Naive B cell (primary cell): ENCODE data around the gene SRRM1. TPM values are rescaled to one million over a fixed set of nuclear protein-coding genes. Genes with fewer than 3 reads are reported as not detected.
"Not testable (repeated sequence)": the region's sequence is repeated elsewhere in the genome, so short reads cannot be mapped to it uniquely, and the experiment has no call there.

Source experiments
- ATAC-seq, 2 donors: fragments of 150-1000 bp; cut with Tn5 transposase; 2 replicates each; pipeline ENCODE4 v1.10.0; 2021; ENCODE audit warnings: low read depth in 2 of 2, mild to moderate bottlenecking in 2 of 2, moderate library complexity in 2 of 2
- DNase-seq: peaks from one replicate; pipeline ENCODE4 v3.0.0; 2022
- H3K27ac Mint-ChIP-seq, 6 donors: one replicate each; pipeline ENCODE4 v1.8.0; 2020 to 2022; ENCODE audit warnings: mild to moderate bottlenecking in 6 of 6, mixed read lengths in 6 of 6, moderate library complexity in 5 of 6, inconsistent platforms in 2 of 6
- H3K27me3 Mint-ChIP-seq, 3 donors: one replicate each; pipeline ENCODE4 v1.8.0; 2021 to 2022; ENCODE audit warnings: mixed read lengths in 3 of 3, mild to moderate bottlenecking in 1 of 3
- H3K36me3 Mint-ChIP-seq, 2 donors: one replicate each; pipeline ENCODE4 v1.8.0; 2020 to 2022; ENCODE audit warnings: mixed read lengths in 2 of 2, inconsistent platforms in 1 of 2, mild to moderate bottlenecking in 1 of 2
- H3K4me1 Mint-ChIP-seq, 3 donors: one replicate each; pipeline ENCODE4 v1.8.0; 2020 to 2022; ENCODE audit warnings: mixed read lengths in 3 of 3, inconsistent platforms in 1 of 3, mild to moderate bottlenecking in 1 of 3, moderate library complexity in 1 of 3
- H3K4me3 Mint-ChIP-seq, 8 donors: one replicate each; pipeline ENCODE4 v1.8.0; 2020 to 2022; ENCODE audit warnings: mild to moderate bottlenecking in 8 of 8, mixed read lengths in 8 of 8, moderate library complexity in 8 of 8, inconsistent platforms in 2 of 8
- H3K9me3 Mint-ChIP-seq, 7 donors: one replicate each; pipeline ENCODE4 v1.8.0; 2020 to 2022; ENCODE audit warnings: mixed read lengths in 7 of 7, mild to moderate bottlenecking in 5 of 7, inconsistent platforms in 2 of 7, moderate library complexity in 1 of 7
- polyA plus RNA-seq, 6 donors: library from polyadenylated mRNA; unstranded; fragments of 300-500 nt; fragmentation: Illumina TruSeq; gene quantifications; one replicate each; pipeline ENCODE4 v1.2.3, GENCODE V29; 2021; ENCODE audit warnings: low read depth in 6 of 6

SRRM1 gene
- polyA plus RNA-seq, 6 donors from 2014 or later: 74.8 to 251 (median 144) TPM

DNA sequence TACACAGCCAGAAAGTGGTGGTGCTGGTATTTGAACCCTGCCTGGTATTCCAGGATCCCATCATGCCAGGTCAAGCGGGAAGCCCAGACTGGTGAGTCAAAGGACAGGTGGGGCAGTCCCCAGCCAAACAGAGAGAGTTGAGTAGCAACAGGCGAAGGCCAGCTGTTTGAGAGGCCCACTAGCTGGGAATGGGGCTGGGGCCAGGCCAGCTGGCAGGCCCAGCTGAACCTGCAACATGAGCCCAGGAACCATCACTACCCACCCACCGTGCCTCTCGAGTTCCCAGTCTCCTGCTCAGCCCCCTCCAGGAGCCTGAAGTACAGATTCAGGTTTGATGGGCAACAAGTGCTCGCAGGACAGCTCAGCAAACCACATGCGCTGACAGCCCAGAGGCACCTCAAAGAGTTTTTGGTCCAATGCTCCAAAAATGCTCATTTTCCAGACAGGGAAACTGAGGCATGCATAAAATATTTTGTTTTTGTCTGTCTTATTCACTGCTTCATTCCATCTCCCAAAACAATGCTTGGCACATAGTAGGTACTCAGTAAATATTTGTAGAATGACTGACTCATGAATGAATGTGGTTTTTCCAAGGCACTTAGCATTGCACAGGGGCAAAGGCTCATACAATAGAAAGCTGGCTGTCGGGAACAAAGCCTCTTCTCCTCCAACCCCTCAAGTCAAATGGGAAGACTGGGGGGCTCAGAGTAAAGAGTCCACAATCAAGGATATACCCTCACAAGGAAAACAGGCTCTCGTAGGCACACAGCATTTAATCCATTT is 59.6 kb downstream of the SRRM1 start:
- Mint-ChIP-seq H3K4me1 (peaks cover 10 to 17% (median 14%) of the 10 kb centered on the region in 3 donors), H3K27me3 (no peaks in the 10 kb centered on the region), H3K4me3 (peak overlapping the region in 1 of 8 donors; percentile 56), H3K9me3 (peaks cover 0 to 2% (median 0%) of the 10 kb centered on the region in 7 donors), H3K27ac (peak overlapping the region in 1 of 6 donors; percentile 63), H3K36me3 (no peaks in the 10 kb centered on the region)
- no peak for ATAC-seq
- DNase-seq: no peak

GRCh38 chr1:24704411-24705259 is 61.5 kb downstream of the SRRM1 start:
- H3K4me1 Mint-ChIP-seq: peaks cover 14 to 18% (median 17%) of the 10 kb centered on the region in 3 donors
- no peaks in the 10 kb centered on the region for H3K27me3 Mint-ChIP-seq
- no peak for ATAC-seq
- H3K27ac Mint-ChIP-seq: peak overlapping the region in 2 of 6 donors; percentile 83 to 93
- H3K9me3 Mint-ChIP-seq: no peaks in the 10 kb centered on the region
- DNase-seq: no peak
- H3K4me3 Mint-ChIP-seq: peak overlapping the region in 6 of 8 donors; percentile 62 to 89 (median 77)
- H3K36me3 Mint-ChIP-seq: no peaks in the 10 kb centered on the region

- peak; percentile 88 to 96 for ATAC-seq
- DNase-seq: peak; percentile 37
- H3K27me3 Mint-ChIP-seq: no peaks in the 10 kb centered on the region
- H3K9me3 Mint-ChIP-seq: no peaks in the 10 kb centered on the region
- peak overlapping the region in 7 of 8 donors; percentile 62 to 89 (median 77) for H3K4me3 Mint-ChIP-seq
- peaks cover 14 to 18% (median 17%) of the 10 kb centered on the region in 3 donors for H3K4me1 Mint-ChIP-seq
- H3K27ac Mint-ChIP-seq: peak overlapping the region in 4 of 6 donors; percentile 54 to 93 (median 76)
- no peaks in the 10 kb centered on the region for H3K36me3 Mint-ChIP-seq
These were observed 62.4 kb downstream of the SRRM1 start for GRCh38 chr1:24705260-24706073.

GRCh38 chr1:24706074-24706389 is 62.9 kb downstream of the SRRM1 start:
- H3K27ac Mint-ChIP-seq: peak overlapping the region in 2 of 6 donors; percentile 54 to 59
- DNase-seq: not testable (repeated sequence)

DNA sequence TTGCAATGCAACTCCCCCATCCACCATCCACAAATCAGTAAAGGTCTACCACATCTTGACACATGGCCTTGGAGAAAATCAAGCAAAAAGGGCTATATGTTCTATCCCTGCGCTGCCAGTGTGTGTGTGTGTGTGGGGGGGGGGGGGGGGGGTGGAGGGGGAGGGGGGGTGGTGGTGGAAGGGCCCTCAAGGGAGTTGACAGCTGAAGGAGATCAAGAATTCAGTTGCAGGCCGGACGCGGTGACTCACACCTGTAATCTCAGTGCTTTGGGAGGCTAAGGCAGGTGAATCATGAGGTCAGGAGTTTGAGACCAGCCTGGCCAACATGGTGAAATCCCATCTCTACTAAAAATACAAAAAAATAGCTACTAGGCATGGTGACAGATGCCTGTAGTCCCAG is 64.6 kb downstream of the SRRM1 start:
- ATAC-seq: no peak
- no peak overlapping the region for H3K27ac Mint-ChIP-seq
- H3K4me3 Mint-ChIP-seq: no peak overlapping the region
- no peaks in the 10 kb centered on the region for H3K36me3 Mint-ChIP-seq
- no peaks in the 10 kb centered on the region for H3K27me3 Mint-ChIP-seq
- DNase-seq: no peak
- no peaks in the 10 kb centered on the region for H3K9me3 Mint-ChIP-seq
- H3K4me1 Mint-ChIP-seq: peaks cover 14 to 18% (median 17%) of the 10 kb centered on the region in 3 donors

More at GRCh38 chr1:24706074-24706389, 62.9 kb downstream of the SRRM1 start:
- H3K4me3 Mint-ChIP-seq: peak overlapping the region in 1 of 8 donors; percentile 62
- not testable (repeated sequence) for ATAC-seq, H3K27me3 Mint-ChIP-seq, H3K9me3 Mint-ChIP-seq, H3K36me3 Mint-ChIP-seq
- peaks cover 14 to 18% (median 17%) of the 10 kb centered on the region in 3 donors for H3K4me1 Mint-ChIP-seq

DNA sequence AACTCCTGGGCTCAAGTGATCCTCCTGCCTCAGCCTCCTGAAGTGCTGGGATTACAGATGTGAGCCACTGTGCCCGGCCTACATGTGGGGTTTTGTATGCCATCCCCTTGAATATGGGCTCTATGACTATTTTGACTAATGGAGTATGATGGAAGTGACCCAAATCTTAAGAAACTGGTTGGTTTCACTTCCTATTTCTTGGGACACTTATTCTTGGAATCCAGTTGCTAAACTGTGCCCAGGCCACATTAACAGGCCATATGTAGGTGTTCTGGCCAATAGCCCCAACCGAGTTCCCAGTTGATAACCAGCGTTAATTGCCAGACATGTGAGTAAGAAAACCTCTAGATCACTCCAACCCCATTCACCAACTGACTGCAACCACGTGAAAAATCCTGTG is 65.8 kb downstream of the SRRM1 start:
- no peaks in the 10 kb centered on the region for H3K27me3 Mint-ChIP-seq
- peak; percentile 42 to 48 for ATAC-seq
- no peak overlapping the region for H3K4me3 Mint-ChIP-seq
- H3K36me3 Mint-ChIP-seq: no peaks in the 10 kb centered on the region
- no peaks in the 10 kb centered on the region for H3K9me3 Mint-ChIP-seq
- peak overlapping the region in 2 of 6 donors; percentile 42 to 56 for H3K27ac Mint-ChIP-seq
- DNase-seq: no peak
- peaks cover 14 to 20% (median 18%) of the 10 kb centered on the region in 3 donors for H3K4me1 Mint-ChIP-seq

- no peaks in the 10 kb centered on the region for H3K27me3 Mint-ChIP-seq
- no peaks in the 10 kb centered on the region for H3K9me3 Mint-ChIP-seq
- ATAC-seq (no peak), DNase-seq (no peak)
- H3K4me1 Mint-ChIP-seq: peaks cover 14 to 18% (median 17%) of the 10 kb centered on the region in 3 donors
- no peaks in the 10 kb centered on the region for H3K36me3 Mint-ChIP-seq
- H3K27ac Mint-ChIP-seq: peak overlapping the region in 1 of 6 donors; percentile 56
- no peak overlapping the region for H3K4me3 Mint-ChIP-seq
These were observed 66.8 kb downstream of the SRRM1 start for GRCh38 chr1:24709791-24710441.

- H3K27ac Mint-ChIP-seq: no peak overlapping the region
- H3K36me3 Mint-ChIP-seq: no peaks in the 10 kb centered on the region
- ATAC-seq: no peak
- H3K4me1 Mint-ChIP-seq: peaks cover 4 to 12% (median 7%) of the 10 kb centered on the region in 3 donors
- H3K27me3 Mint-ChIP-seq: no peaks in the 10 kb centered on the region
- no peak for DNase-seq
- no peak overlapping the region for H3K4me3 Mint-ChIP-seq
- no peaks in the 10 kb centered on the region for H3K9me3 Mint-ChIP-seq
These were observed 68.2 kb downstream of the SRRM1 start for GRCh38 chr1:24711329-24711728.

DNA sequence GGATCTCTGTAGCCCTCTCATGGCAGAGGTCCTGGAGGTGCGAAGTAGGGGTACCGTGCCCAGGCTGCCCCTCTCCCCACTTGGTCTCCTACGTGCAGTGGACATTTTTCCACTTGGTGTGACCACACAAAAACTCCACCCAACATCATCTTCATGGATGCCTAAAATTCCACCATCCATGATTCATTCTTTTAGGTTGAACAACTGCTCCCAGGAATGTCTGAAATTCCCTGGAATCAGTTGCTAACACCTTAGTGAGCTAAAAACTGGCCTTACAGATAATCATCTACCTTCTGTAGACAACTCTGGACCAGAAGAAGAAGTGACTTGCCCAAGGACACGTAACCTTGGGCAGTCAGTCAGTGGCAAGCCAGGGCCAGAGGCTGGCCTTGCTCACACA is 70.1 kb downstream of the SRRM1 start:
- H3K4me1 Mint-ChIP-seq: peaks cover 4 to 9% (median 7%) of the 10 kb centered on the region in 3 donors
- no peaks in the 10 kb centered on the region for H3K9me3 Mint-ChIP-seq
- H3K27me3 Mint-ChIP-seq: no peaks in the 10 kb centered on the region
- H3K36me3 Mint-ChIP-seq: no peaks in the 10 kb centered on the region
- ATAC-seq (no peak), DNase-seq (no peak)
- H3K4me3 Mint-ChIP-seq: no peak overlapping the region
- H3K27ac Mint-ChIP-seq: no peak overlapping the region

DNA sequence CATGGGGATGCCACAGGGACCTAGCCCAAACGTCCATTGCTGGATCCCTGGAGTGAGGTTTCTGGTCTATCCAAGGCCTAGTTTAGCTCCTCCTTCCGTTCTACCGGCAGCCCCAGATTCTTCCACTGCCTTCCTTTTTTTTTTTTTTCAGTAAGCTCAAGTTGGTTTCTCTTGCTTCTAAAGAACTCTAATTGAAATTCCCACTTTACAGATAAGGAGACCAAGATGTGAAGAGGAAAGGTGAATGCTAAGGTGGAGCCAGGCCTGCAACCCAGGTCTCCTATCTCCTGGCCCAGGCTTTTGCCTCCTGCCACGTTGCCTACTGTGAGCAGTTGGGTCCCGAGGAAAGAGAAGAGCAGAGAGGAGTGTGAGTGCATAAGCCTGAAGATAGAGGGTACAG is 70.6 kb downstream of the SRRM1 start:
- H3K27me3 Mint-ChIP-seq: no peaks in the 10 kb centered on the region
- H3K4me3 Mint-ChIP-seq: no peak overlapping the region
- DNase-seq: no peak
- no peaks in the 10 kb centered on the region for H3K36me3 Mint-ChIP-seq
- H3K4me1 Mint-ChIP-seq: peaks cover 4 to 9% (median 7%) of the 10 kb centered on the region in 3 donors
- ATAC-seq: no peak
- peak overlapping the region in 2 of 6 donors; percentile 56 to 82 for H3K27ac Mint-ChIP-seq
- H3K9me3 Mint-ChIP-seq: no peaks in the 10 kb centered on the region

- ATAC-seq (no peak), DNase-seq (no peak)
- Mint-ChIP-seq H3K4me1 (peaks cover 0 to 5% (median 3%) of the 10 kb centered on the region in 3 donors), H3K9me3 (no peaks in the 10 kb centered on the region), H3K4me3 (peak overlapping the region in 2 of 8 donors; percentile 37 to 72), H3K36me3 (no peaks in the 10 kb centered on the region), H3K27me3 (no peaks in the 10 kb centered on the region), H3K27ac (no peak overlapping the region)
These were observed 71.9 kb downstream of the SRRM1 start for GRCh38 chr1:24714859-24715520.

DNA sequence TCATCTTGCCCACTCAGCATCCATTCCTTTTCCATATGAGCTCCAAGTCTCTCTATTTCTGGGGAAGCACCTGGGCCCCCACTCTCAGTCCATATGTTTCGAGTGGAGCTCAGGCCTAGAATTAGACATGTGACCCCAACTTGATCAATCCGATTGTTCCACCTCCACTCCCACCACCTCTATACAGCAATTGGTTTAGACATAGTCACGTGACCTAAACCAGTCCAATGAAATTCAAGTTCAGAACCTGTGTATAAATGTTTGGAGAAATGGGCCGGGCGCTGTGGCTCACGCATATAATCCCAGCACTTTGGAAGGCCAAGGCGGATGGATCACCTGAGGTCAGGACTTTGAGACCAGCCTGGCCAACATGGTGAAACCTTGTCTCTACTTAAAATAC is 72.6 kb downstream of the SRRM1 start:
- no peaks in the 10 kb centered on the region for H3K36me3 Mint-ChIP-seq

More for the DNA sequence above, 72.6 kb downstream of the SRRM1 start:
- no peaks in the 10 kb centered on the region for H3K27me3 Mint-ChIP-seq
- peaks cover 0 to 5% (median 3%) of the 10 kb centered on the region in 3 donors for H3K4me1 Mint-ChIP-seq
- H3K27ac Mint-ChIP-seq: no peak overlapping the region
- DNase-seq (no peak), ATAC-seq (no peak)
- H3K4me3 Mint-ChIP-seq: no peak overlapping the region
- no peaks in the 10 kb centered on the region for H3K9me3 Mint-ChIP-seq
